Measurements from ENCODE around the gene BRD7. TPM values are rescaled to one million over a fixed set of nuclear protein-coding genes. Genes with fewer than 3 reads are reported as not detected.
A peak's percentile ranks its signal among the peaks of the same experiment; 100 is the strongest.

The BRD7 gene
- total RNA-seq: 31.9 and 35.9 TPM in 2 replicates

GRCh38 chr16:50368410-50369132 is at the start of gene BRD7:
TSS of gene BRD7 (minus strand) at chr16:50368988. CDS start at chr16:50368774, 214 bp downstream.
- DNase-seq (ENCODE audit: low read depth in 2 of 2): peak; percentile 9 to 71

- no peak for DNase-seq (ENCODE audit: low read depth in 2 of 2)
Measured at GRCh38 chr16:50416388-50416787, 47.6 kb upstream of the BRD7 start.

- no peak for DNase-seq (ENCODE audit: low read depth in 2 of 2)
Measured at GRCh38 chr16:50414152-50414551, 45.4 kb upstream of the BRD7 start.

- no peak for DNase-seq (ENCODE audit: low read depth in 2 of 2)
Measured at GRCh38 chr16:50411034-50411433, 42.2 kb upstream of the BRD7 start.

GRCh38 chr16:50408001-50408561 is 39.3 kb upstream of the BRD7 start:
- no peak for DNase-seq (ENCODE audit: low read depth in 2 of 2)

- no peak for DNase-seq (ENCODE audit: low read depth in 2 of 2)
Measured at GRCh38 chr16:50407351-50407750, 38.6 kb upstream of the BRD7 start.

GRCh38 chr16:50403491-50403890 is 34.7 kb upstream of the BRD7 start:
- no peak for DNase-seq (ENCODE audit: low read depth in 2 of 2)

GRCh38 chr16:50402298-50402895 is 33.6 kb upstream of the BRD7 start:
- no peak for DNase-seq (ENCODE audit: low read depth in 2 of 2)

GRCh38 chr16:50401355-50401754 is 32.6 kb upstream of the BRD7 start:
- no peak for DNase-seq (ENCODE audit: low read depth in 2 of 2)

- DNase-seq (ENCODE audit: low read depth in 2 of 2): no peak
Measured at GRCh38 chr16:50400967-50401348, 32.2 kb upstream of the BRD7 start.

- DNase-seq (ENCODE audit: low read depth in 2 of 2): no peak
Measured at GRCh38 chr16:50400312-50400966, 31.7 kb upstream of the BRD7 start.

GRCh38 chr16:50399411-50399810 is 30.6 kb upstream of the BRD7 start:
- DNase-seq (ENCODE audit: low read depth in 2 of 2): no peak

- no peak for DNase-seq (ENCODE audit: low read depth in 2 of 2)
Measured at GRCh38 chr16:50398336-50398735, 29.5 kb upstream of the BRD7 start.

- DNase-seq (ENCODE audit: low read depth in 2 of 2): no peak
Measured at GRCh38 chr16:50396761-50397535, 28.2 kb upstream of the BRD7 start.

GRCh38 chr16:50395763-50396710 is 27.2 kb upstream of the BRD7 start:
- DNase-seq (ENCODE audit: low read depth in 2 of 2): no peak

GRCh38 chr16:50393858-50394802 is 25.3 kb upstream of the BRD7 start:
- no peak for DNase-seq (ENCODE audit: low read depth in 2 of 2)

GRCh38 chr16:50393416-50393815 is 24.6 kb upstream of the BRD7 start:
- no peak for DNase-seq (ENCODE audit: low read depth in 2 of 2)

- DNase-seq (ENCODE audit: low read depth in 2 of 2): no peak
Measured at GRCh38 chr16:50390914-50391716, 22.3 kb upstream of the BRD7 start.

- no peak for DNase-seq (ENCODE audit: low read depth in 2 of 2)
Measured at GRCh38 chr16:50390371-50390771, 21.6 kb upstream of the BRD7 start.

All from dermis microvascular lymphatic vessel endothelial cell (primary cell).